Transverse colon (tissue), 4 donors: ENCODE results near the gene EBF3. TPM values are rescaled to one million over a fixed set of nuclear protein-coding genes. Genes with fewer than 3 reads are reported as not detected.

Experiments used
- DNase-seq: peaks from one replicate; pipeline ENCODE4 v3.0.0-alpha.2; 2019
- H3K27ac ChIP-seq, 4 donors: fragments of 200-600 bp; sonication (generic); 2 replicates each; pipeline ENCODE4 v1.5.1; 2016 to 2018; ENCODE audit warnings: inconsistent platforms in 4 of 4
- H3K27me3 ChIP-seq: fragments of 200-600 bp; sonication (generic); 2 replicates; pipeline ENCODE4 v1.5.1; 2017; ENCODE audit warnings: inconsistent platforms
- H3K36me3 ChIP-seq, 4 donors: fragments of 200-600 bp; sonication (generic); 2 replicates each; pipeline ENCODE4 v1.5.1; 2017 to 2019; ENCODE audit warnings: inconsistent platforms in 4 of 4
- H3K4me1 ChIP-seq, 4 donors: fragments of 200-600 bp; sonication (generic); 2 replicates each; pipeline ENCODE4 v1.5.1; 2017 to 2020; ENCODE audit warnings: inconsistent platforms in 4 of 4
- H3K4me3 ChIP-seq, 4 donors: fragments of 200-600 bp; sonication (generic); 1 replicate in 1 of 4; 2 replicates in 3 of 4; pipeline versions ENCODE4 v1.5.1 to v1.6.1; 2017 to 2019; ENCODE audit warnings: inconsistent platforms in 4 of 4
- H3K9me3 ChIP-seq, 2 donors: fragments of 200-600 bp; sonication (generic); 2 replicates each; pipeline ENCODE4 v1.5.1; 2017 to 2019; ENCODE audit warnings: inconsistent platforms in 2 of 2
- CTCF ChIP-seq, 5 experiments: fragments of 200-600 bp in 3 of 5; fragments of 450-650 bp in 2 of 5; sonication (generic) in 3 of 5; IDR thresholded peaks; 1 replicate in 2 of 5; 2 replicates in 3 of 5; pipeline ENCODE4 v1.5.1; 2016 to 2017; ENCODE audit warnings: antibody characterized with exemption in 5 of 5, inconsistent platforms in 3 of 5, mild to moderate bottlenecking in 2 of 5, moderate library complexity in 1 of 5
- EP300 ChIP-seq: sonication (generic); formaldehyde crosslinking; IDR thresholded peaks from one replicate; pipeline ENCODE4 v1.6.1; 2017; ENCODE audit warnings: antibody characterized with exemption, low read depth
- POLR2A ChIP-seq: fragments of 450-650 bp; IDR thresholded peaks from one replicate; pipeline ENCODE4 v1.6.1; 2016; ENCODE audit warnings: antibody characterized with exemption, mild to moderate bottlenecking, moderate library complexity
- POLR2AphosphoS5 ChIP-seq, 3 donors: sonication (generic); formaldehyde crosslinking; IDR thresholded peaks; one replicate each; pipeline ENCODE4 v1.6.1; 2016; ENCODE audit warnings: antibody characterized with exemption in 3 of 3
- WGBS, 2 donors: methylation state at CpG; one replicate each; pipeline ENCODE4 v1.1.5; 2018; ENCODE audit warnings: low coverage in 1 of 2; 5-methylcytosine and 5-hydroxymethylcytosine counted together
- in situ Hi-C, 4 donors: fragments of 200-750 bp; cut with MboI; loops; one replicate each; pipeline versions ENCODE4 v1.15.0 to v1.15.1; 2017; ENCODE audit warnings: low sequenced_read_pairs in 3 of 4, low pct_ligation_motif_present in 1 of 4, low pct_unique_long_range_greater_than_20kb in 1 of 4
- intact Hi-C: fragments of 100-400 bp; cut with DNase I; formaldehyde crosslinking; loops from one replicate; pipeline ENCODE4 v1.15.1; 2023; ENCODE audit warnings: low total_unique reads
- total RNA-seq, 4 donors: library from RNA; depleted of rRNA; stranded (reverse); fragments of >200 nt; gene quantifications; one replicate each; pipeline ENCODE4 v1.1.0, GENCODE V29; 2016

The EBF3 gene
- total RNA-seq, 4 donors from 2014 or later = 0.37 to 6.6 (median 1.0) TPM

GRCh38 chr10:129962031-129962871 lies 1.8 kb downstream of the EBF3 start:
- Histone ChIP-seq H3K27me3 (peaks cover 98% of the 10 kb centered on the region), H3K4me1 (peaks cover 0 to 42% (median 31%) of the 10 kb centered on the region in 4 donors), H3K36me3 (no peaks in the 10 kb centered on the region), H3K9me3 (no peaks in the 10 kb centered on the region), H3K4me3 (peak overlapping the region in 3 of 4 donors; percentile 45 to 62 (median 45)), H3K27ac (no peak overlapping the region)
- intact Hi-C loops = no loop called here
- in situ Hi-C loops = no loop called here
- TF ChIP-seq POLR2AphosphoS5 (IDR thresholded peaks at IDR 0.05) (peak in 1 of 3 donors; percentile 20), EP300 (no peak)
- WGBS, 2 donors = 19 to 21% methylated on average over 12 to 18 of the region's 18 CpGs
- DNase-seq = no peak

GRCh38 chr10:129961157-129961701 lies 2.8 kb downstream of the EBF3 start:
- TF ChIP-seq CTCF (IDR thresholded peaks at IDR 0.05) (no peak), POLR2AphosphoS5 (IDR thresholded peaks at IDR 0.05) (no peak), EP300 (no peak), POLR2A (no peak)
- in situ Hi-C loops (no loop called here), intact Hi-C loops (no loop called here)
- DNase-seq = no peak
- H3K27me3 ChIP-seq = peaks cover 98% of the 10 kb centered on the region
- no peak overlapping the region for H3K27ac ChIP-seq
- 20 to 28% methylated on average over 6 to 7 of the region's 7 CpGs for WGBS, 2 donors
- H3K36me3 ChIP-seq = no peaks in the 10 kb centered on the region
- peaks cover 0 to 38% (median 31%) of the 10 kb centered on the region in 4 donors for H3K4me1 ChIP-seq
- no peak overlapping the region for H3K4me3 ChIP-seq
- H3K9me3 ChIP-seq = no peaks in the 10 kb centered on the region

- peaks cover 98% of the 10 kb centered on the region for H3K27me3 ChIP-seq
- no peak overlapping the region for H3K27ac ChIP-seq
- no peak overlapping the region for H3K4me3 ChIP-seq
- peaks cover 0 to 38% (median 31%) of the 10 kb centered on the region in 4 donors for H3K4me1 ChIP-seq
- H3K36me3 ChIP-seq = no peaks in the 10 kb centered on the region
- 21 to 24% methylated on average over 12 to 14 of the region's 14 CpGs for WGBS, 2 donors
- in situ Hi-C loops (no loop called here), intact Hi-C loops (no loop called here)
- DNase-seq = no peak
- H3K9me3 ChIP-seq = no peaks in the 10 kb centered on the region
- TF ChIP-seq POLR2A (no peak), EP300 (no peak), POLR2AphosphoS5 (IDR thresholded peaks at IDR 0.05) (no peak), CTCF (IDR thresholded peaks at IDR 0.05) (no peak)
Measured at GRCh38 chr10:129960481-129961156, 3.5 kb downstream of the EBF3 start.

GRCh38 chr10:129959544-129960480 lies 4.3 kb downstream of the EBF3 start:
- Histone ChIP-seq H3K36me3 (no peaks in the 10 kb centered on the region), H3K27ac (no peak overlapping the region), H3K4me3 (peak overlapping the region in 1 of 4 donors; percentile 24), H3K9me3 (no peaks in the 10 kb centered on the region), H3K4me1 (peaks cover 0 to 33% (median 25%) of the 10 kb centered on the region in 4 donors), H3K27me3 (peaks cover 98% of the 10 kb centered on the region)
- intact Hi-C loops = no loop called here
- DNase-seq = no peak
- in situ Hi-C loops = no loop called here
- WGBS, 2 donors = 27 to 28% methylated on average over 12 to 44 of the region's 83 CpGs
- TF ChIP-seq CTCF (IDR thresholded peaks at IDR 0.05) = no peak
